ENCODE data around the gene GDPD1. TPM values are rescaled to one million over a fixed set of nuclear protein-coding genes. Genes with fewer than 3 reads are reported as not detected.
"Not testable (repeated sequence)": the region's sequence is repeated elsewhere in the genome, so short reads cannot be mapped to it uniquely, and the experiment has no call there.

GDPD1 gene
- total RNA-seq, 2 experiments from 2014 or later = 2.9 to 3.5 TPM

DNA sequence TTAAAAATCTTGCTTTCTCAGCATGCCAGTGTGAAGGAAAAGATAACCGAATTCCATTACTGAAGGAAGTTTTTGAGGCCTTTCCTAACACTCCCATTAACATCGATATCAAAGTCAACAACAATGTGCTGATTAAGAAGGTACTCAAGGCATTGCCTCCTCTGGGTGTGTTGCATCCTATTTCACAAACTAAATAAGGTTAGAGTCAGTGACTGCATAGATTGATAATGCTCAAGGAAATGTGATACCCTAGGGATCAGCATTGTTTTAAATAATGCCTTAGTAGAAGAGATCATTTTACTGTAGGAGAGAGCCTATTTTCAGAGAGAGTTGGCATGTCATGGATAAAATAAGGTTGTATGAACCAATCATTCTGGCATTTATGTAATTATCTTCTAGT, 36.8 kb downstream of the GDPD1 start:
- Mint-ChIP-seq H3K4me3 (no peak overlapping the region), H3K27me3 (no peaks in the 10 kb centered on the region), H3K9me3 (no peaks in the 10 kb centered on the region), H3K36me3 (no peaks in the 10 kb centered on the region), H3K27ac (no peak overlapping the region), H3K4me1 (ENCODE audit: low read depth) (no peaks in the 10 kb centered on the region)
- intact Hi-C loops (cut with micrococcal nuclease) = no loop called here
- no peak for DNase-seq
- ChIA-PET CTCF (no interaction called here), POLR2A (no interaction called here)

DNA sequence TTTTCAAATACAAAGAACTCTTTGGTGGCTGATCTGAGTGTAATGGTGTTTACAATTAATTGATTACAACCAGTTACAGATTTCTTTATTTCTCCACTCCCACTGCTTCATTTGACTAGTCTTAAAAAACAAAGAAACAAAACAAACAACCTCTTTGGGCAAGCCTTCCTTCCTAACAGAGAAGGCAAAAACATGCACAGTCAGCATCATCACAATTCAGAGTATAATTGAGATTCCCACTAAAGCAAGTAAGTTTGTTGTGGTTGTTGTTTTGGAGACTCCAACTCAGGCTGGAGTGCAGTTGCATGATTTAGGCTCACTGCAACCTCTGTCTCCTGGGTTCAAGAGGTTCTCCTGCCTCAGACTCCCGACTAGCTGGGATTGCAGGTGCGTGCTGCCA, 40.4 kb downstream of the GDPD1 start:
- no peaks in the 10 kb centered on the region for H3K9me3 Mint-ChIP-seq
- H3K4me3 Mint-ChIP-seq = no peak overlapping the region
- no peak for DNase-seq
- H3K4me1 Mint-ChIP-seq (ENCODE audit: low read depth) = no peaks in the 10 kb centered on the region
- H3K27me3 Mint-ChIP-seq = no peaks in the 10 kb centered on the region
- ChIA-PET CTCF (interaction anchor here (1.0 kb wide), 1 partner anchor 48 kb away, joined by 3 read pairs; no protein-coding TSS in a partner anchor), POLR2A (no interaction called here)
- H3K27ac Mint-ChIP-seq = no peak overlapping the region
- intact Hi-C loops (cut with micrococcal nuclease) = no loop called here
- H3K36me3 Mint-ChIP-seq = no peaks in the 10 kb centered on the region

DNA sequence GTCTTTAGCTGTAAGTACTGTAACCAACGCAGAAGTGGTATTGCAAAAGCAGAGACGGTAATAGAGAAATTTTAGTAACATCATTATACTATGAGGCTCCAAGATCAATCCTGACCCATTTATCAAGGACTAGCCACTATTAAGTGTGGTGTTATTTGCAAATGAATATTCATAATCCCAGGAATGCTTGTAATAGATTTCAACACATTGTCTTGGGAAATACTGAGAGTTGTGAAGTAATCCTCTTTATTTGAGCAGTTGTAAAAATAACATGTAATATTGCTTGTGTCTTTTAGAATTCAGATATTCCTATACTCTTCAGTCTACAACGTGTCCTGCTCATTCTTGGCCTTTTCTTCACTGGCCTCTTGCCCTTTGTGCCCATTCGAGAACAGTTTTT, 46.4 kb downstream of the GDPD1 start:
- ChIA-PET CTCF (interaction anchor here (0.6 to 0.7 kb wide), 2 partner anchors 116 to 238 kb away, joined by 3 read pairs; no protein-coding TSS in a partner anchor), POLR2A (no interaction called here)
- intact Hi-C loops (cut with micrococcal nuclease) = no loop called here
- Mint-ChIP-seq H3K4me3 (no peak overlapping the region), H3K27me3 (no peaks in the 10 kb centered on the region), H3K27ac (no peak overlapping the region), H3K36me3 (no peaks in the 10 kb centered on the region), H3K4me1 (ENCODE audit: low read depth) (no peaks in the 10 kb centered on the region), H3K9me3 (no peaks in the 10 kb centered on the region)
- DNase-seq = no peak

DNA sequence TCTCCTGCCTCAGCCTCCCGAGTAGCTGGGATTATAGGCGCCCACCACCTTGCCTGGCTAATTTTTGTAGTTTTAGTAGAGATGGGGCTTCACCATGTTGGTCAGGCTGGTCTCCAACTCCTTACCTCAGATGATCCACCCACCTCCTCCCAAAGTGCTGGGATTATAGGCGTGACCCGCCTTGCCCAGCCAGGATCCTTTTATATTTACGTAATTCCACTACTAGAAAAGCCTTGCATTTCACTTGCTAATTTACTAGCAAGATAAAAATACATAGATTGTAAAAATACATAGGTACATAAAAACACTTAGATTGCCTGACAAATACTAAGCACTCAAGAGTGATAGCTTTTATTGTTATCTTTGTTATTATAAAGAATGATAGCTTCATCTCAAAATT, 47.5 kb downstream of the GDPD1 start:
- DNase-seq = no peak
- H3K36me3 Mint-ChIP-seq = peaks cover 3% of the 10 kb centered on the region
- H3K27me3 Mint-ChIP-seq = no peaks in the 10 kb centered on the region
- H3K9me3 Mint-ChIP-seq = no peaks in the 10 kb centered on the region
- ChIA-PET CTCF (no interaction called here), POLR2A (no interaction called here)
- H3K4me3 Mint-ChIP-seq = no peak overlapping the region
- H3K27ac Mint-ChIP-seq = no peak overlapping the region
- intact Hi-C loops (cut with micrococcal nuclease) = no loop called here
- H3K4me1 Mint-ChIP-seq (ENCODE audit: low read depth) = no peaks in the 10 kb centered on the region

DNA sequence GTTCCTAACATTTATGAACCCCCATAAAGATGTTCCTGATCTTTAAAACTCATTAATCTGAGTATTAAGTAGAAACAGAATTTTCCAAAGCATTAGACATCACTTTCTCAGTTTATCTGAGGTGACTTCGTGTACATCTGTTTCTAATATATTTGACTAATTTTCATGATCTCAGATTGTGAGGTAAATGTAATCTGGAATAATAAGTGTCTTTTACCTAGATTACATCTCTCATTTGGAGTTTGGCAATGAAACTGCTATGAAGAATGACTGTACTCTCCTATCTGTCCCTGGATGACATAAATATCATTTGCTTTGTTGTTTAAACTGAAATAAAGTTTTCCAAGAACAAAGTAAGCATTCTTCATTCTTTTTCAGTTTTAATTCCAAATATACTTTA, 55.3 kb downstream of the GDPD1 start:
- DNase-seq = no peak
- H3K4me1 Mint-ChIP-seq (ENCODE audit: low read depth) = peaks cover 3% of the 10 kb centered on the region
- H3K4me3 Mint-ChIP-seq = no peak overlapping the region
- H3K36me3 Mint-ChIP-seq = peaks cover 3% of the 10 kb centered on the region
- CTCF ChIA-PET = no interaction called here
- intact Hi-C loops (cut with micrococcal nuclease) = no loop called here
- H3K27ac Mint-ChIP-seq = no peak overlapping the region
- no peaks in the 10 kb centered on the region for H3K9me3 Mint-ChIP-seq
- H3K27me3 Mint-ChIP-seq = no peaks in the 10 kb centered on the region
- POLR2A ChIA-PET = no interaction called here

DNA sequence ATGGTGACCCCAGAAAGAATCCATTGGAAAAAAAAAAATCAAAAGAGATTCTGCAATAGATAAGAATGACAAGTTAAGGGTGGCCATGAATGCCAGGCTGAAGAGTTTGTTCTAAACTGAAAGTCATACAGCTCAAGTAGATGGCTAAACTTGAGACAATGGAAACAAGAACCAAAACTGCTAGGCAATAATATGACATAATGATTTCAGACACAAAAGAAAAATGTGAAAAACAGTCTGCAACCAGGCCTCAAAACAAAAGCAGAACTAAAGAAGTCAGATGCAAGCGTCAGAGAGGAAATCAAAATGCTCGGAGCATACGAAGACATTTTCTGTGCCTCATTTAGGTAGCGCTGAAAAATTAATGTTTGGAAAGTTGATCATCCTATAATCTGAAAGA, 56.7 kb downstream of the GDPD1 start:
- intact Hi-C loops (cut with micrococcal nuclease) = no loop called here
- H3K36me3 Mint-ChIP-seq = peaks cover 3% of the 10 kb centered on the region
- H3K9me3 Mint-ChIP-seq = no peaks in the 10 kb centered on the region
- no peak overlapping the region for H3K4me3 Mint-ChIP-seq
- H3K4me1 Mint-ChIP-seq (ENCODE audit: low read depth) = peaks cover 3% of the 10 kb centered on the region
- CTCF ChIA-PET = interaction anchor here (0.9 kb wide), 1 partner anchor 56 kb away, joined by 4 read pairs; no protein-coding TSS in a partner anchor
- no peaks in the 10 kb centered on the region for H3K27me3 Mint-ChIP-seq
- no peak overlapping the region for H3K27ac Mint-ChIP-seq
- POLR2A ChIA-PET = no interaction called here
- DNase-seq = no peak

DNA sequence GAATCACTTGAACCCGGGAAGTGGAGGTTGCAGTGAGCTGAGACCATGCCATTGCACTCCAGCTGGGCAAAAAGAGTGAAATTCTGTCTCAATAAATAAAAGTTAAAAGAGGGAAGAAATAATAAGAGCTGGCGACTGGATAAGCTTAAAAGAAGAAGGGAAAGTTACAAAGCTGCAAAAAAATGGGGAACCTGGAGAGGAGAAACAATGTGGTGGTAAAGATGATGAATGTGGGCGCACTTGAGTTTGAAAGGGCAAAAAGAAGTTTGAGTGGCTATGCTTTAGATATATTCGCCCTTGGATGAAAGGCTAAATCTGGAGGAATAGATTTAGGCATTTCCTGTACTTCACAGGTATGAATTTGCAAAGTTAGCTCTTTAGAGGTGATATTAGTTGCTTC, 58.1 kb downstream of the GDPD1 start:
- Mint-ChIP-seq H3K36me3 (no peaks in the 10 kb centered on the region), H3K4me3 (no peak overlapping the region), H3K27me3 (no peaks in the 10 kb centered on the region), H3K27ac (no peak overlapping the region), H3K9me3 (no peaks in the 10 kb centered on the region), H3K4me1 (ENCODE audit: low read depth) (peaks cover 3% of the 10 kb centered on the region)
- intact Hi-C loops (cut with micrococcal nuclease) = no loop called here
- ChIA-PET CTCF (no interaction called here), POLR2A (no interaction called here)
- no peak for DNase-seq

DNA sequence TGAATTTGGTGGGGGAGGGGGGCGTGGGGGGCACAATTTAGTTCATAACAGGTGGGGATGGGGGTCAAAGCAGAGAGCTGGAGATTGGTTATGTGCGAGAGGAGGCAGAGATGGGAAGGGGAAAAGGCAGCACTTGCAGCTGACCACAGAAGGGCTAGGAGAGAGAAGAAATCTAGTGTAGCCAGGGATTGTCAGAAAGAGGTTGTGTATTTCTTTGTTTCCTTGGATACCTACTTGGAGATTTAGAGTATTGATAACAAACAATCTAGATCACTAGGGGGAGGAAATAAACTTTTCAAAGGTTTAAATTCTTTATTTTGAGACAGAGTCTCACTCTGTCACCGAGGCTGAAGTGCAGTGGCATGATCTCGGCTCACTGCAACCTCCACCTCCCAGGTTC, 64.0 kb downstream of the GDPD1 start:
- no peak overlapping the region for H3K4me3 Mint-ChIP-seq
- no peaks in the 10 kb centered on the region for H3K36me3 Mint-ChIP-seq
- no peak overlapping the region for H3K27ac Mint-ChIP-seq
- H3K27me3 Mint-ChIP-seq = no peaks in the 10 kb centered on the region
- peaks cover 4% of the 10 kb centered on the region for H3K4me1 Mint-ChIP-seq (ENCODE audit: low read depth)
- POLR2A ChIA-PET = no interaction called here
- DNase-seq = no peak
- H3K9me3 Mint-ChIP-seq = no peaks in the 10 kb centered on the region
- intact Hi-C loops (cut with micrococcal nuclease) = no loop called here
- CTCF ChIA-PET = no interaction called here

DNA sequence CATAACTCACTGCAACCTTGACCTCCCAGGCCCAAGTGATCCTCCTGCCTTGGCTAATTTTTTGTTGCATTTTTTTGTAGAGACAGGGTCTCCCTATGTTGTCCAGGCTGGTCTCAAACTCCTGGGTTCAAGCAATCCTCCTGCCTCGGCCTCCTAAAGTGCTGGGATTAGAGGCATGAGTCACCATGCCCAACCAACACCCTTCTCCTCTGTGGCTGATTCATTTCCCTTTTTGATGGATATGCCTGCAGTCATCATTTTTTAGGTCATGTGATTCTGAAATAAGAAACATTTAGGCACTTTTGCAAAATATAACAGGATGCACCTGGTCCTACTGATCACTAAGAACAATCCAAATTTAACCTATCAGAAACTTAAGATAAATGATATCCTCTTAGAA, 67.1 kb downstream of the GDPD1 start:
- ChIA-PET POLR2A (no interaction called here), CTCF (no interaction called here)
- Mint-ChIP-seq H3K27me3 (peaks cover 2% of the 10 kb centered on the region), H3K27ac (no peak overlapping the region), H3K4me1 (ENCODE audit: low read depth) (peaks cover 4% of the 10 kb centered on the region), H3K4me3 (no peak overlapping the region), H3K36me3 (no peaks in the 10 kb centered on the region), H3K9me3 (no peaks in the 10 kb centered on the region)
- intact Hi-C loops (cut with micrococcal nuclease) = no loop called here
- peak; percentile 22 for DNase-seq

DNA sequence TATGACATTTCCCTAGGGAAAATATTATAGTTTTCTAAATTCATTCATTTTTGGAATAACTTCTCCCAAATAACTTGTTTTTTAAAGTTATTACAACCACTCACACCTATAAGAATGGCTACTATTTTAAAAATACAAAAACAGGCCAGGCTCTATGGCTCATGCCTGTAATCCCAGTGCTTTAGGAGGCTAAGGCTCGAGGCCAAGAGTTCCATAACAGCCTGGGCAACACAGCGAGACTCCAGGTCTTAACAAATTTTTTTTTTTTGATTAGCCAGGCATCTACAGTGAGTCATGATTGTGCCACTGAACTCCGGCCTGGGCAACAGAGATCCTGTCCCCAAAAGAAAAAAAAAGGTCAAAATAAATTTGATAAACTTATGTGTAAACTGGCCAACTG, 67.6 kb downstream of the GDPD1 start:
- H3K27me3 Mint-ChIP-seq = peaks cover 2% of the 10 kb centered on the region
- no peaks in the 10 kb centered on the region for H3K36me3 Mint-ChIP-seq
- CTCF ChIA-PET = no interaction called here
- no peak overlapping the region for H3K4me3 Mint-ChIP-seq
- intact Hi-C loops (cut with micrococcal nuclease) = no loop called here
- no peak for DNase-seq
- peaks cover 4% of the 10 kb centered on the region for H3K4me1 Mint-ChIP-seq (ENCODE audit: low read depth)
- H3K9me3 Mint-ChIP-seq = no peaks in the 10 kb centered on the region
- POLR2A ChIA-PET = no interaction called here
- H3K27ac Mint-ChIP-seq = no peak overlapping the region

DNA sequence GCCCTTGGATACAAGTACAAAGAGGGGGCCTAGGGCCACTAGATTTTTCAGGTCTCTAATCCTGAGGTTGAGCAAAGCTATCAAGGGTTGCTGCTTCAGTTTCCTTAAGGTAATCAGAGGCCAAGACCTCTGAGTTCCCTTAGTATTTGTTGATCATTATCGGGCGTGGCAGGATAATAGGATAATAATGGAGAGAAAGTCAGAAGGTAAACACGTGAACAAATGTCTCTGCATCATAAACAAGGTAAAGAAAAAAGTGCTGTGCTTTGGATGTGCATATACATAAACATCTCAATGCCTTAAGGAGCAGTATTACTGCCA, 69.6 kb downstream of the GDPD1 start:
- Mint-ChIP-seq H3K4me1 (ENCODE audit: low read depth) (peaks cover 4% of the 10 kb centered on the region), H3K27me3 (peaks cover 2% of the 10 kb centered on the region), H3K27ac (no peak overlapping the region), H3K4me3 (no peak overlapping the region), H3K36me3 (no peaks in the 10 kb centered on the region), H3K9me3 (no peaks in the 10 kb centered on the region)
- ChIA-PET CTCF (no interaction called here), POLR2A (no interaction called here)
- no peak for DNase-seq
- intact Hi-C loops (cut with micrococcal nuclease) = no loop called here

DNA sequence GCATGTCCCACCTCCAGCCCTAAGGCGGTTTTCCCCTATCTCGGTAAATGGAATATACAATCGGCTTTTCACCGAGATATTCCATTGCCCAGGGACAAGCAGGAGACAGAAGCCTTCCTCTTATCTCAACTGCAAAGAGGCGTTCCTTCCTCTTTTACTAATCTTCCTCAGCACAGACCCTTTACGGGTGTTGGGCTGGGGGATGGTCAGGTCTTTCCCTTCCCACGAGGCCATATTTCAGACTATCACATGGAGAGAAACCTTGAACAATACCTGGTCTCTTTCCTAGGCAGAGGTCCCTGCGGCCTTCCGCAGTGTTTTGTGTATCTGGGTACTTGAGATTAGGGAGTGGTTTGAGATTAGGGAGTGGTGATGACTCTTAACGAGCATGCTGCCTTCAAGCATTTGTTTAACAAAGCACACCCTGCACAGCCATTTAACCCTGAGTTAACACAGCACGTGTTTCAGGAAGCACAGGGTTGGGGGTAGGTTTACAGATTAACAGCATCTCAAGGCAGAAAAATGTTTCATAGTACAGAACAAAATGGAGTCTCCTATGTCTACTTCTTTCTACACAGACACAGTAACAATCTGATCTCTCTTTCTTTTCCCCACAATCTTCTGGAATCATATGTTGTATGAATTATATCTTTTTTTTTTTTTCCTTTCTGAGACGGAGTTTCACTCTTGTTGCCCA, 70.1 kb downstream of the GDPD1 start:
- DNase-seq; H3K4me1 Mint-ChIP-seq (ENCODE audit: low read depth); intact Hi-C loops (cut with micrococcal nuclease); H3K9me3 Mint-ChIP-seq; H3K27ac Mint-ChIP-seq; H3K27me3 Mint-ChIP-seq; POLR2A ChIA-PET; H3K4me3 Mint-ChIP-seq; H3K36me3 Mint-ChIP-seq: not testable (repeated sequence)
- CTCF ChIA-PET = interaction anchor here (0.7 kb wide), 1 partner anchor 314 kb away, joined by 4 read pairs; no protein-coding TSS in a partner anchor

DNA sequence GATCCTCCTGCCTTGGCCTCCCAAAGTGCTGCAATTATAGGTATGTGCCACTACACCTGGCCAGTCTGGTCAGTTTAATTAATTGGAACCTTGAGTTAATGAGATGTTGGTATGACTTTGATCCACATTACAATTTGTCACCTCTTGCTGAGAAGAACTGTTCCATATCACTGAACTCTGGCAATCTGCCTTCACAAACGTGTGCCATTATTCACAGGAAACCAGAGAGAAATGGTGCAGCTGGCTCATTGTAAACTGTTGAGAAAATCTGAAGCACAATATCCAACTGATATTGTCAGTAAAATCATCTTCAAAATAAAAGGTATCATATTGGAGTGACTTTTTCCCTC, 71.8 kb downstream of the GDPD1 start:
- H3K36me3 Mint-ChIP-seq = no peaks in the 10 kb centered on the region
- H3K9me3 Mint-ChIP-seq = no peaks in the 10 kb centered on the region
- H3K27ac Mint-ChIP-seq = no peak overlapping the region
- no peak overlapping the region for H3K4me3 Mint-ChIP-seq
- ChIA-PET CTCF (no interaction called here), POLR2A (interaction anchor here (0.8 kb wide), 1 partner anchor 464 kb away, joined by 3 read pairs; no protein-coding TSS in a partner anchor)
- peaks cover 2% of the 10 kb centered on the region for H3K27me3 Mint-ChIP-seq
- DNase-seq = no peak
- peaks cover 4% of the 10 kb centered on the region for H3K4me1 Mint-ChIP-seq (ENCODE audit: low read depth)
- intact Hi-C loops (cut with micrococcal nuclease) = no loop called here

Measured in activated CD4-positive, alpha-beta memory T cell treated with anti-CD3 and anti-CD28 coated beads for 36 hours (primary cell).